Measurements from ENCODE around the gene TRIP11.

TRIP11 gene

GRCh38 chr14:91953170-91953985 is 86.5 kb downstream of the TRIP11 start:
- DNase-seq: no peak

GRCh38 chr14:91947475-91948184 is 92.2 kb downstream of the TRIP11 start, which contains the start of gene FBLN5:
Gene FBLN5 (minus strand): TSS chr14:91947694. CDS start chr14:91947229, 465 bp downstream.
- DNase-seq: peak in 4 of 5 experiments; percentile 6 to 76 (median 9)

GRCh38 chr14:91946622-91947474 is 93.0 kb downstream of the TRIP11 start:
- DNase-seq: no peak

- peak in 1 of 5 experiments; percentile 30 for DNase-seq
These were observed 93.9 kb downstream of the TRIP11 start for GRCh38 chr14:91945751-91946621.

GRCh38 chr14:91942946-91943345 is 96.9 kb downstream of the TRIP11 start:
- DNase-seq: no peak

- DNase-seq: no peak
These were observed 97.7 kb downstream of the TRIP11 start for GRCh38 chr14:91942128-91942527.

- no peak for DNase-seq
These were observed 99.7 kb downstream of the TRIP11 start for GRCh38 chr14:91940209-91940608.

- DNase-seq: no peak
These were observed 104.3 kb downstream of the TRIP11 start for GRCh38 chr14:91935586-91935985.

- no peak for DNase-seq
These were observed 105.1 kb downstream of the TRIP11 start for GRCh38 chr14:91934554-91935285.

GRCh38 chr14:91931478-91932088 is 108.3 kb downstream of the TRIP11 start:
- DNase-seq: no peak

GRCh38 chr14:91929700-91930099 is 110.2 kb downstream of the TRIP11 start:
- DNase-seq: no peak

- DNase-seq: no peak
These were observed 112.1 kb downstream of the TRIP11 start for GRCh38 chr14:91927800-91928199.

- no peak for DNase-seq
These were observed 112.7 kb downstream of the TRIP11 start for GRCh38 chr14:91927191-91927590.

GRCh38 chr14:91926131-91926890 is 113.5 kb downstream of the TRIP11 start:
- DNase-seq: no peak

- no peak for DNase-seq
These were observed 114.1 kb downstream of the TRIP11 start for GRCh38 chr14:91925727-91926121.

- DNase-seq: no peak
These were observed 114.7 kb downstream of the TRIP11 start for GRCh38 chr14:91925001-91925726.

GRCh38 chr14:91920526-91920925 is 119.3 kb downstream of the TRIP11 start:
- no peak for DNase-seq

- DNase-seq: no peak
These were observed 120.0 kb downstream of the TRIP11 start for GRCh38 chr14:91919814-91920213.

- no peak for DNase-seq
These were observed 121.5 kb downstream of the TRIP11 start for GRCh38 chr14:91918186-91918883.
